Inflammatory macrophage (primary cell): ENCODE data around the gene CP.

ENCODE experiments used
- DNase-seq, 2 donors: peaks; one replicate each; pipeline ENCODE4 v3.0.0-alpha.2; 2020 to 2022

CP gene

GRCh38 chr3:149181182-149181581 is 40.4 kb downstream of the CP start:
- no peak for DNase-seq

- DNase-seq: peak; percentile 95 to 97
These were observed 41.5 kb downstream of the CP start for GRCh38 chr3:149180057-149180573.

GRCh38 chr3:149179220-149179619 is 42.4 kb downstream of the CP start:
- DNase-seq: peak in 1 of 2 donors; percentile 5

GRCh38 chr3:149177122-149177521 is 44.5 kb downstream of the CP start:
- DNase-seq: no peak

- DNase-seq: no peak
These were observed 46.7 kb downstream of the CP start for GRCh38 chr3:149174901-149175300.

GRCh38 chr3:149170672-149171071 is 51.0 kb downstream of the CP start:
- no peak for DNase-seq

- no peak for DNase-seq
These were observed 53.7 kb downstream of the CP start for GRCh38 chr3:149167898-149168297.

- peak; percentile 44 to 61 for DNase-seq
These were observed 58.6 kb downstream of the CP start for GRCh38 chr3:149163066-149163465.

- no peak for DNase-seq
These were observed 59.6 kb downstream of the CP start for GRCh38 chr3:149162007-149162406.

- DNase-seq: no peak
These were observed 60.8 kb downstream of the CP start for GRCh38 chr3:149160754-149161300.

- no peak for DNase-seq
These were observed 68.2 kb downstream of the CP start for GRCh38 chr3:149153402-149153801.

GRCh38 chr3:149152420-149152819 is 69.2 kb downstream of the CP start:
- peak in 1 of 2 donors; percentile 25 for DNase-seq

GRCh38 chr3:149151843-149152242 is 69.8 kb downstream of the CP start:
- DNase-seq: peak; percentile 75 to 81

- no peak for DNase-seq
These were observed 71.2 kb downstream of the CP start for GRCh38 chr3:149150436-149150835.

GRCh38 chr3:149145974-149146373 is 75.7 kb downstream of the CP start:
- DNase-seq: peak; percentile 90 to 96

GRCh38 chr3:149145356-149145755 is 76.3 kb downstream of the CP start:
- DNase-seq: peak; percentile 87 to 88

GRCh38 chr3:149142682-149143081 is 78.9 kb downstream of the CP start:
- DNase-seq: no peak

GRCh38 chr3:149134575-149134974 is 87.1 kb downstream of the CP start:
- DNase-seq: no peak

GRCh38 chr3:149131589-149131988 is 90.0 kb downstream of the CP start:
- no peak for DNase-seq

GRCh38 chr3:149129326-149130205 is 92.1 kb downstream of the CP start, which contains the start of gene HPS3:
Gene HPS3 (plus strand): TSS chr3:149129638. CDS start chr3:149129724, 86 bp downstream.
- peak; percentile 95 to 97 for DNase-seq

GRCh38 chr3:149128821-149129220 is 92.8 kb downstream of the CP start:
- peak in 1 of 2 donors; percentile 5 for DNase-seq

- peak; percentile 28 to 31 for DNase-seq
These were observed 98.7 kb downstream of the CP start for GRCh38 chr3:149122721-149123578.
